Measurements from ENCODE around the gene ALK.
A peak's percentile ranks its signal among the peaks of the same experiment; 100 is the strongest.

ALK gene

DNA sequence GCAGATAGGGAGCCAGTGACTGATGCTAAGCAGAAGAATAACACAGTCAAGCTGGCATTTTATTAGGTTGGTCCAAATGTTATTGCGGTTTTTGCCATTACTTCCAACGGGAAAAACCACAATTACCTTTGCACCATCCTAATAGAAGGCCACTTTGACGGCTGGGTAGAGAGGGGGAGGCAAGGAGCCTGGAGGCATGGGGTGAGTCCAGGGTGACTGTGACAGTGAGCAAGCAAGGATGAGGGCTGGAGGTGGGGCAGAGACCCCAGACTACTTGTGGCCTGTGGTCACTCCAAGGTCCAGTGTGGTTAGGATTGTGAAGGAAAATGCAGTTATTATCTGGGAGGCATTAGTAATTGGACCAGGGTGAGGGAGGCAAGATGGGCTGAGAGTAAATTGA lies 416.6 kb downstream of the ALK start:
- H3K4me3 ChIP-seq (ENCODE audit: control insufficient read depth, low read depth, low read length), result no peak overlapping the region
- TF ChIP-seq, protein P1, sequence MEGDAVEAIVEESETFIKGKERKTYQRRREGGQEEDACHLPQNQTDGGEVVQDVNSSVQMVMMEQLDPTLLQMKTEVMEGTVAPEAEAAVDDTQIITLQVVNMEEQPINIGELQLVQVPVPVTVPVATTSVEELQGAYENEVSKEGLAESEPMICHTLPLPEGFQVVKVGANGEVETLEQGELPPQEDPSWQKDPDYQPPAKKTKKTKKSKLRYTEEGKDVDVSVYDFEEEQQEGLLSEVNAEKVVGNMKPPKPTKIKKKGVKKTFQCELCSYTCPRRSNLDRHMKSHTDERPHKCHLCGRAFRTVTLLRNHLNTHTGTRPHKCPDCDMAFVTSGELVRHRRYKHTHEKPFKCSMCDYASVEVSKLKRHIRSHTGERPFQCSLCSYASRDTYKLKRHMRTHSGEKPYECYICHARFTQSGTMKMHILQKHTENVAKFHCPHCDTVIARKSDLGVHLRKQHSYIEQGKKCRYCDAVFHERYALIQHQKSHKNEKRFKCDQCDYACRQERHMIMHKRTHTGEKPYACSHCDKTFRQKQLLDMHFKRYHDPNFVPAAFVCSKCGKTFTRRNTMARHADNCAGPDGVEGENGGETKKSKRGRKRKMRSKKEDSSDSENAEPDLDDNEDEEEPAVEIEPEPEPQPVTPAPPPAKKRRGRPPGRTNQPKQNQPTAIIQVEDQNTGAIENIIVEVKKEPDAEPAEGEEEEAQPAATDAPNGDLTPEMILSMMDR (conservative IDR thresholded peaks at IDR 0.05; ENCODE audit: control insufficient read depth, insufficient read depth, low read depth, low read length), result no peak
- no peak for DNase-seq (ENCODE audit: low read depth)

DNA sequence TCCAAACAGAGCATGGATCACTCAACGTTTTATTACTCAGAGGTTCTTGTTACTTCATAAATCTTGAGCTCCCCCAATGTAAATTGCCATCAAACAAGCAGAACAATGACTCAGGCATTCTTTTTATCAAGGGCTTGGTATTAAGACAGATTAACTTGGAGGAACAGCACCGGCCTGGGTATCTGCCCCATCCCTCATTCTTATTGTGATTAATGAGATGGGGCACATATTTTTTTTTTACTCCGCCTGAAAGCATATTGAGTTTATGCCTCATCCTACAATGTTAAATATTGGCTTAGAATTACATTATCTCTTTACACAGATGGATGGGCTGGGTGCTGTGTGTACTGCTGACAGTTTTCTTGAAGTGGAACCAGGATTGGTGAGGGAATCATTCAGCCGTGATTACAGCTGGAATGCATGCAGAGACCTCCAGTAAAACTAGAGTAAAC lies 418.9 kb downstream of the ALK start:
- DNase-seq (ENCODE audit: low read depth), result peak; percentile 50
- no peak overlapping the region for H3K4me3 ChIP-seq (ENCODE audit: control insufficient read depth, low read depth, low read length)
- TF ChIP-seq, protein P1 (conservative IDR thresholded peaks at IDR 0.05; ENCODE audit: control insufficient read depth, insufficient read depth, low read depth, low read length), result no peak

DNA sequence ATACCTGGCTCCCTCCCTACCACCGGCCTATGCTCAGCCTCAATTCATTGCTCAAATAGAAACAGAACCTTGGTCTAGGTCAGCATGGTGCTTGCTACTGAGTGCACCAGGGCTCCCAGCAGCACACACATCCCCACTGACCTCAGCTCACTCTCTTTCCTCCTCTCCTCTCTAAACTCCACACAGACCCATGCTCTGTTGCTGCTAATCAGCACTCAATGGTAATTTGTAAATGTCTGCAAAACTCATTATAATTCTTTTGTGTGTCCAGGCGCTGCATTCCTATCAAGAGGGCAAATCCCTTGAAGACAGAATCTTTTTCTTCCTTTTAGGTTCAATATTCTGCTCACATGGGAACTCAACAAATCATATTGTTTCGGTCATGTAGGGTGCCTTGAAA lies 424.0 kb downstream of the ALK start:
- DNase-seq (ENCODE audit: low read depth), result no peak
- TF ChIP-seq, protein P1 (conservative IDR thresholded peaks at IDR 0.05; ENCODE audit: control insufficient read depth, insufficient read depth, low read depth, low read length), result no peak
- H3K4me3 ChIP-seq (ENCODE audit: control insufficient read depth, low read depth, low read length), result no peak overlapping the region

DNA sequence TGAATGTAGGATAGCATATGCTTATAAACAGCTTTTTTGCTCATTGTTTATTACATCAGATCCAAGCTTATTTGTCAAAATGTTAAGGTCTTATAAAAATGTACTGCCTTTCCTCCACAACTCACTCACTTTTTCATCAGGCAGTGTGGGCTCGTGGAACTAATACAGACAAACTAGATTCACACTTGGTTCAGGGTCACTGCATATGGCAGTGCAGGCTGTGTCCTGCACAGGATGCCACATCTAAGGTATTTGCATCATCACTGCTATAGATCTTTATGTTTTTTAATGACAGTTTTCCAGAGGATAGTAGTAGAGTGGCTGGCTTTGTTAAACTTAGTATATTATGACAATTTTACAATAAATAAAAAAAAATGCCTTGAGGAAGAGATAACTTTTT lies 425.2 kb downstream of the ALK start:
- TF ChIP-seq, protein P1 (conservative IDR thresholded peaks at IDR 0.05; ENCODE audit: control insufficient read depth, insufficient read depth, low read depth, low read length), result no peak
- DNase-seq (ENCODE audit: low read depth), result no peak

DNA sequence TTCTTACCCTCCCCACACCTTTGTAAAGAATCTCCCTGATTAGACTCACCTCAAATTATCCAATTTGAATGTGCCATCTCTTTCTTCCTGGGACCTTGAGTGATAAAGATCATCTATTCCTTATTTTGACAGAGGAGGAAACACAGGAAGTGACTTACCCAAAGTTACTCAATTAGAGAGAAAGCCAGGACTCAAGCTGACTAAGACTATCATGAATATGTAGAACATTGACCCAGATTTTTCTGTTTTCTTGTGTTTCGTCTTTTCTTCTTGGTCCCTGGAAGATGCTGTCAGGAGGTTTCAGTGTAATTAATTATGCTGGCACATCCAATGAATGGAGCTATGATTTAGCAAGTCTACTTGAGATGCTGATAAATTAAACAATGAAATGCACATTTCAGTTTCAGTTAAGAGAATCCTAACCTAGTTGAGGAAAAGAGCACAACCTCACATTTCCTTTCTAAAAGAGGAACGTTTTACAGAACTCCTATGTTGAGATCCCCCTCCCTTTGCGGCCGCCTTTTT lies 425.8 kb downstream of the ALK start:
- DNase-seq (ENCODE audit: low read depth), result peak; percentile 34
- TF ChIP-seq, protein P1 (conservative IDR thresholded peaks at IDR 0.05; ENCODE audit: control insufficient read depth, insufficient read depth, low read depth, low read length), result no peak

More for the DNA sequence above, 425.2 kb downstream of the ALK start:
- no peak overlapping the region for H3K4me3 ChIP-seq (ENCODE audit: control insufficient read depth, low read depth, low read length)

DNA sequence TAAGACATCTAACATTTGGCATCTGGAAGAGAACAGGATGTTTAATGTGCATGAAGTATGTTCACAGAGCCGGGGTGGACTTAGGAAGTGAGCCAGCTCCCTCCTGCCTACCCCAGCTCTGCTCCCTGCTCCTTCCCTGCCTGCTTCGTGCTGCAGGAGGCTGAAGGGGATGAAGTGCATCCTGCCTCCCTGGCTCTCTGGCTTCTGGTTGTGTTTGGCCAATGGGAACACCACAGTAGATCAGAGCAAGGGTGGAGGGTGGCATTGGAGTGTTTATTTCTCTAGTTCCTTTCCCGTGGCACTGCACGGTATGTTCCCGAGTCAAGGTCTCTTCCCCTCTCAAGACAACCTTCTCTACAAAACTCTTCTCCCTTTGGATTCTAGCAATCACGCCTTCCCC lies 426.3 kb downstream of the ALK start:
- DNase-seq (ENCODE audit: low read depth), result no peak
- TF ChIP-seq, protein P1 (conservative IDR thresholded peaks at IDR 0.05; ENCODE audit: control insufficient read depth, insufficient read depth, low read depth, low read length), result no peak
- no peak overlapping the region for H3K4me3 ChIP-seq (ENCODE audit: control insufficient read depth, low read depth, low read length)

More for the DNA sequence above, 425.8 kb downstream of the ALK start:
- H3K4me3 ChIP-seq (ENCODE audit: control insufficient read depth, low read depth, low read length), result no peak overlapping the region

DNA sequence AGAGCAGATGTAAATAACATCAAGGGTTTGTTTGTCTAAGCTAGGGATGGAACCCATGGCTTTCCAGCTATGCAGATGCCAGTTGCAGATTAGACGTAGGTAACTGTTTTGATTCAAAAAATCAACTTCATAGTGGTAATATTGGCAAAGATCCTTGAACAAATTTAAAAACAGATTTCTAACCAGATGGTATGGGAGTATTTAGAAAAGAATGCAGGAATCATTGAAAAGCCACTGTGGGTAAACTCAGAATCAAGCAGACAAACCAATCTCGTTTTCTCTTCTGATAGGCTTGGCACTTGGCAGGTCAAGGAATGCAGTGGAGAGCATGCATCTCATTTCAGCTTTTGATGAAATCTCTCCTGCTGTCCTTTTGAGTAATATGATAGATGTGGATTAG lies 428.7 kb downstream of the ALK start:
- no peak overlapping the region for H3K4me3 ChIP-seq (ENCODE audit: control insufficient read depth, low read depth, low read length)
- TF ChIP-seq, protein P1 (conservative IDR thresholded peaks at IDR 0.05; ENCODE audit: control insufficient read depth, insufficient read depth, low read depth, low read length), result no peak
- no peak for DNase-seq (ENCODE audit: low read depth)
